HL-60 (cell line): ENCODE data around the gene LIG1.

Experiments
- DNase-seq, 2 experiments: peaks; one replicate each; pipeline ENCODE4 v3.0.0-alpha.2; 2010 to 2020; ENCODE audit warnings: low read depth in 1 of 2, low spot score in 1 of 2
- H3K27ac ChIP-seq: fragments of 250-450 bp; sonication (Bioruptor Pico); replicated peaks from 2 replicates; pipeline ENCODE4 v1.5.1; 2020; ENCODE audit warnings: mild to moderate bottlenecking, moderate library complexity
- H3K27me3 ChIP-seq: fragments of 250-450 bp; sonication (Bioruptor Pico); 2 replicates; pipeline ENCODE4 v1.5.1; 2021; ENCODE audit warnings: mild to moderate bottlenecking, moderate library complexity; ENCODE audit not compliant: insufficient read depth, poor library complexity, severe bottlenecking
- H3K4me3 ChIP-seq: replicated peaks from 2 replicates; pipeline ENCODE4 v1.5.1; 2011; ENCODE audit warnings: mild to moderate bottlenecking, control low read depth, low read length; ENCODE audit not compliant: insufficient read depth
- CTCF ChIP-seq: IDR thresholded peaks from one replicate; pipeline ENCODE4 v1.5.1; 2011; ENCODE audit warnings: low read length, control low read depth, inconsistent platforms; ENCODE audit not compliant: insufficient read depth
- GABPA ChIP-seq: IDR thresholded peaks from 2 replicates; pipeline ENCODE4 v1.6.1; 2012; ENCODE audit warnings: low read depth
- POLR2AphosphoS5 ChIP-seq: IDR thresholded peaks from 2 replicates; pipeline ENCODE4 v1.6.1; 2012; ENCODE audit warnings: low read depth
- SPI1 ChIP-seq: IDR thresholded peaks from 2 replicates; pipeline ENCODE4 v1.6.1; 2012; ENCODE audit warnings: low read depth, mild to moderate bottlenecking, borderline replicate concordance
- TF ChIP-seq, protein P1 (sequence below): IDR thresholded peaks from 2 replicates; pipeline ENCODE4 v1.6.1; 2012; ENCODE audit warnings: low read depth; ENCODE audit not compliant: insufficient replicate concordance

LIG1 gene

GRCh38 chr19:48192750-48193149, 22.6 kb upstream of the LIG1 start:
- no peak overlapping the region for H3K27ac ChIP-seq

DNA sequence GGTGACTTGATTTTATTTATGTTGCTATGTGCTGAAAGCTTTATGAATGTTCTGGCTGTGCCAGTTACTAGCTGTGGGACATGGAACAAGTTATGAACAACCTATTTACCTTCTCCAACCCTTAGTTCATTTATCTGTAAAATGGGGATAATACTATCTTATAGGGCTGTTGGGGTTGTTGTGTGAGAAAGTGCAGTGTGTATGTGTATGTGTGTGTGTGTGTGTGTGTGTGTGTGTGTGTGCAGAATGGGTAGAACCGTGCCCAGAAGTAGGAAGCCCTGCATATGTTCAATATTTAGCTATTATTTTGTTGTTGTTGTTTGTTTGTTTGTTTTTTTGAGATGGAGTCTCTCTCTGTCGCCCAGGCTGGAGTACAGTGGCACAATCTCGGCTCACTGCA, 20.7 kb upstream of the LIG1 start:
- Histone ChIP-seq H3K4me3 (no peak overlapping the region), H3K27me3 (no peaks in the 10 kb centered on the region), H3K27ac (no peak overlapping the region)
- no peak for DNase-seq
- TF ChIP-seq, protein P1, sequence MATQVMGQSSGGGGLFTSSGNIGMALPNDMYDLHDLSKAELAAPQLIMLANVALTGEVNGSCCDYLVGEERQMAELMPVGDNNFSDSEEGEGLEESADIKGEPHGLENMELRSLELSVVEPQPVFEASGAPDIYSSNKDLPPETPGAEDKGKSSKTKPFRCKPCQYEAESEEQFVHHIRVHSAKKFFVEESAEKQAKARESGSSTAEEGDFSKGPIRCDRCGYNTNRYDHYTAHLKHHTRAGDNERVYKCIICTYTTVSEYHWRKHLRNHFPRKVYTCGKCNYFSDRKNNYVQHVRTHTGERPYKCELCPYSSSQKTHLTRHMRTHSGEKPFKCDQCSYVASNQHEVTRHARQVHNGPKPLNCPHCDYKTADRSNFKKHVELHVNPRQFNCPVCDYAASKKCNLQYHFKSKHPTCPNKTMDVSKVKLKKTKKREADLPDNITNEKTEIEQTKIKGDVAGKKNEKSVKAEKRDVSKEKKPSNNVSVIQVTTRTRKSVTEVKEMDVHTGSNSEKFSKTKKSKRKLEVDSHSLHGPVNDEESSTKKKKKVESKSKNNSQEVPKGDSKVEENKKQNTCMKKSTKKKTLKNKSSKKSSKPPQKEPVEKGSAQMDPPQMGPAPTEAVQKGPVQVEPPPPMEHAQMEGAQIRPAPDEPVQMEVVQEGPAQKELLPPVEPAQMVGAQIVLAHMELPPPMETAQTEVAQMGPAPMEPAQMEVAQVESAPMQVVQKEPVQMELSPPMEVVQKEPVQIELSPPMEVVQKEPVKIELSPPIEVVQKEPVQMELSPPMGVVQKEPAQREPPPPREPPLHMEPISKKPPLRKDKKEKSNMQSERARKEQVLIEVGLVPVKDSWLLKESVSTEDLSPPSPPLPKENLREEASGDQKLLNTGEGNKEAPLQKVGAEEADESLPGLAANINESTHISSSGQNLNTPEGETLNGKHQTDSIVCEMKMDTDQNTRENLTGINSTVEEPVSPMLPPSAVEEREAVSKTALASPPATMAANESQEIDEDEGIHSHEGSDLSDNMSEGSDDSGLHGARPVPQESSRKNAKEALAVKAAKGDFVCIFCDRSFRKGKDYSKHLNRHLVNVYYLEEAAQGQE, result no peak
- TF ChIP-seq GABPA (no peak), POLR2AphosphoS5 (no peak), CTCF (no peak), SPI1 (no peak)

More at GRCh38 chr19:48192750-48193149, 22.6 kb upstream of the LIG1 start:
- TF ChIP-seq CTCF, result no peak
- no peak for TF ChIP-seq GABPA
- no peak for TF ChIP-seq POLR2AphosphoS5
- TF ChIP-seq SPI1, result no peak
- TF ChIP-seq, protein P1, result no peak
- H3K27me3 ChIP-seq, result no peaks in the 10 kb centered on the region
- no peak for DNase-seq
- no peak overlapping the region for H3K4me3 ChIP-seq

DNA sequence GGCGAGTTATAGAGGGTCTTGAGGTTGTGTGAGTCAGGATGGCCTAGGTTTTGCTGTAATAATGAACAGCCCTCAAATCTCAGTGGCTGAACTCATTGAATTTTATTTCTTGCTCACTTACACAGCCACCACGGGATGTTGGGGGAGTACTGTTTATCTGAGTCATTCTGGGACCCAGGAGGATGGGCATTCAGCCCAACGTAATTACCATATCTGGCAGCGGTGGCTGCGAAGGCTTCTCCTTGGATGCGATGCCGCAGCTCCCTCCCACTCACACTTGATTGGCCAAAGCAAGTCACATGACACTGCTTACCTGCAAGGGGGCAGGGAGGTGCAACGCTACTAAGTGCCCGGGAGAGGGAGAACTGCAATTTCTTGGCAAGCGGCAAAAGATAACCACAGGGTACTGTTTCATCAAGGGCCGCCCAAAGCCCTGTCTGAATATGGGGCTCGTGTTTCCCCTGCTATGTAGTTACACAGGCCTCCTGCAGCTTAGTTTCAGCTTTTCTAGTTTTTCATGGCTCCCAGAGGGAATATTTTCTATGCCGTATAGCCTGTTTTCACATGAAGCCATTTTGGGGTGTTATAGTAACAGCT, 20.2 kb upstream of the LIG1 start:
- H3K27me3 ChIP-seq, result no peaks in the 10 kb centered on the region
- no peak overlapping the region for H3K4me3 ChIP-seq
- TF ChIP-seq SPI1 (no peak), POLR2AphosphoS5 (no peak), CTCF (no peak), GABPA (no peak)
- TF ChIP-seq, protein P1, result no peak
- no peak overlapping the region for H3K27ac ChIP-seq
- peak; percentile 62 to 68 for DNase-seq
